ENCODE data around the gene OR51F2. TPM values are rescaled to one million over a fixed set of nuclear protein-coding genes. Genes with fewer than 3 reads are reported as not detected.

The OR51F2 gene
- total and polyA plus RNA-seq, 2 donors (not counting 1 experiment from before 2014, with no cell fraction given) = not detected

DNA sequence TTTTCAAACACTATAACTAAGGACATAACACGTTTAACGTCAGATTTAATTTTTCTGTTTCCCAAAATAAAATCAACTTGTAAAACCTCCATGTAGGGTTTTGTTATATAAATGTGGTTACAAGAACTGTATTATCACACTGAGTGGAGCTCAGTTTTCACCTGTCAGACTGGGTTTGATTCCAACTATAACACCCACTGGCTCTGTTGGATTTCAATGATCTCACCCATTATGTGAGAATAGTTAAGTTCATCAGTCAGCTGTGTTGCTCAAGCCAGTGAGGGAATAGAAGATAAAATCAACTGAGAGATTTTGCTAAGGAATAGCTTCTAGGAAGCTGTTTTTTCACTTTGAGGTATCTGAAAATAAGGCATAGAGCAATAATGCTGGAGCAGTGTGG lies 11.9 kb upstream of the OR51F2 start:
- H3K27me3 ChIP-seq (replicated peaks in 1 of 4; ENCODE audit: control extremely low read depth in 1 of 4, control insufficient read depth in 3 of 4, insufficient read depth in 4 of 4, low read length in 3 of 4) = no peaks in the 10 kb centered on the region
- Mint-ChIP-seq H3K27ac (no peak overlapping the region), H3K4me1 (no peaks in the 10 kb centered on the region), H3K9me3 (ENCODE audit: insufficient read depth) (peaks cover 2% of the 10 kb centered on the region), H3K27me3 (peaks cover 5% of the 10 kb centered on the region), H3K4me3 (no peak overlapping the region)
- ATAC-seq (ENCODE audit: low read depth) = no peak
- H3K4me1 ChIP-seq (ENCODE audit: control insufficient read depth in 2 of 2, insufficient read depth in 2 of 2, low read length in 2 of 2) = no peaks in the 10 kb centered on the region
- no peak overlapping the region for H2AFZ ChIP-seq (ENCODE audit: insufficient read depth, low read depth, low read length, poor library complexity, severe bottlenecking)
- H3K9ac ChIP-seq (ENCODE audit: low read length) = no peak overlapping the region
- CTCF ChIA-PET = no interaction called here
- H3K27ac ChIP-seq (ENCODE audit: low read length in 2 of 2) = no peak overlapping the region
- POLR2A ChIA-PET = no interaction called here
- no peaks in the 10 kb centered on the region for H3K79me2 ChIP-seq (ENCODE audit: control insufficient read depth, insufficient read depth, low read length)
- no peak overlapping the region for H3K4me3 ChIP-seq (ENCODE audit: control extremely low read depth in 1 of 5, extremely low read depth in 1 of 5, insufficient read depth in 1 of 5, low read depth in 2 of 5, low read length in 4 of 5)
- no CpG with 5 or more reads among the region's 2 CpGs for WGBS (ENCODE audit: insufficient coverage)
- no peaks in the 10 kb centered on the region for H3K9me3 ChIP-seq (ENCODE audit: control extremely low read depth in 1 of 3, control insufficient read depth in 2 of 3, insufficient read depth in 1 of 3, low read length in 2 of 3)
- H3K4me2 ChIP-seq (replicated peaks; ENCODE audit: low read depth, low read length, poor library complexity, severe bottlenecking) = no peak overlapping the region
- intact Hi-C loops (cut with micrococcal nuclease) = no loop called here
- no peak for DNase-seq
- TF ChIP-seq, protein P1, sequence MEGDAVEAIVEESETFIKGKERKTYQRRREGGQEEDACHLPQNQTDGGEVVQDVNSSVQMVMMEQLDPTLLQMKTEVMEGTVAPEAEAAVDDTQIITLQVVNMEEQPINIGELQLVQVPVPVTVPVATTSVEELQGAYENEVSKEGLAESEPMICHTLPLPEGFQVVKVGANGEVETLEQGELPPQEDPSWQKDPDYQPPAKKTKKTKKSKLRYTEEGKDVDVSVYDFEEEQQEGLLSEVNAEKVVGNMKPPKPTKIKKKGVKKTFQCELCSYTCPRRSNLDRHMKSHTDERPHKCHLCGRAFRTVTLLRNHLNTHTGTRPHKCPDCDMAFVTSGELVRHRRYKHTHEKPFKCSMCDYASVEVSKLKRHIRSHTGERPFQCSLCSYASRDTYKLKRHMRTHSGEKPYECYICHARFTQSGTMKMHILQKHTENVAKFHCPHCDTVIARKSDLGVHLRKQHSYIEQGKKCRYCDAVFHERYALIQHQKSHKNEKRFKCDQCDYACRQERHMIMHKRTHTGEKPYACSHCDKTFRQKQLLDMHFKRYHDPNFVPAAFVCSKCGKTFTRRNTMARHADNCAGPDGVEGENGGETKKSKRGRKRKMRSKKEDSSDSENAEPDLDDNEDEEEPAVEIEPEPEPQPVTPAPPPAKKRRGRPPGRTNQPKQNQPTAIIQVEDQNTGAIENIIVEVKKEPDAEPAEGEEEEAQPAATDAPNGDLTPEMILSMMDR (IDR thresholded peaks at IDR 0.05) = no peak
- TF ChIP-seq EZH2 (IDR thresholded peaks at IDR 0.05; ENCODE audit: borderline replicate concordance, insufficient read depth, low read depth, low read length, poor library complexity, severe bottlenecking) = no peak
- no peaks in the 10 kb centered on the region for H3K36me3 ChIP-seq (replicated peaks in 1 of 2; ENCODE audit: control extremely low read depth in 1 of 2, control insufficient read depth in 1 of 2, extremely low read depth in 1 of 2, insufficient read depth in 2 of 2, low read length in 1 of 2)
- H4K20me1 ChIP-seq (ENCODE audit: control insufficient read depth, insufficient read depth, low read length, poor library complexity, severe bottlenecking) = no peaks in the 10 kb centered on the region

DNA sequence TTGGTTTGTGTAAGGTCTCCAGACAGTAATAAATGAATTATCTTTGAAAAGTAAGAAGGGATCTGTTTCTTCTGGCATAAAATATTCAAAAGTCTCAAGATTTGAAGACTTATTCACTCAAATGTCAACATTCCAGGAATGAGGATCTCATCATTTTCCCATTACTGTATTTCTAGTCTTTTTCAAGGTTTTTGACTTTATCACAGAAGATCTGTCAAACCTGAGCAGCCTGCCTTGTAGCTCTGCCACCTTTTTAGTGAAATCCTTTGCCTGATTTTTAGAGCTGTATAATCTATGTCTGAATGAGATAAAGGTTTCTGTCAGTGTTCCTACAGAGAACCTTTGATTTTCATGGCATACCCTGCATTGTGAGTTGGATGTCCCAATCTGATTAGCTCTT lies 4.0 kb downstream of the OR51F2 start:
- Histone ChIP-seq H3K4me3 (ENCODE audit: control extremely low read depth in 1 of 5, extremely low read depth in 1 of 5, insufficient read depth in 1 of 5, low read depth in 2 of 5, low read length in 4 of 5) (no peak overlapping the region), H3K4me2 (replicated peaks; ENCODE audit: low read depth, low read length, poor library complexity, severe bottlenecking) (no peak overlapping the region), H3K36me3 (replicated peaks in 1 of 2; ENCODE audit: control extremely low read depth in 1 of 2, control insufficient read depth in 1 of 2, extremely low read depth in 1 of 2, insufficient read depth in 2 of 2, low read length in 1 of 2) (no peaks in the 10 kb centered on the region), H3K9me3 (ENCODE audit: control extremely low read depth in 1 of 3, control insufficient read depth in 2 of 3, insufficient read depth in 1 of 3, low read length in 2 of 3) (no peaks in the 10 kb centered on the region), H3K79me2 (ENCODE audit: control insufficient read depth, insufficient read depth, low read length) (no peaks in the 10 kb centered on the region), H2AFZ (ENCODE audit: insufficient read depth, low read depth, low read length, poor library complexity, severe bottlenecking) (no peak overlapping the region), H4K20me1 (ENCODE audit: control insufficient read depth, insufficient read depth, low read length, poor library complexity, severe bottlenecking) (no peaks in the 10 kb centered on the region), H3K9ac (ENCODE audit: low read length) (no peak overlapping the region), H3K27me3 (replicated peaks in 1 of 4; ENCODE audit: control extremely low read depth in 1 of 4, control insufficient read depth in 3 of 4, insufficient read depth in 4 of 4, low read length in 3 of 4) (no peaks in the 10 kb centered on the region), H3K27ac (ENCODE audit: low read length in 2 of 2) (no peak overlapping the region), H3K4me1 (ENCODE audit: control insufficient read depth in 2 of 2, insufficient read depth in 2 of 2, low read length in 2 of 2) (no peaks in the 10 kb centered on the region)
- CTCF ChIA-PET = no interaction called here
- ATAC-seq (ENCODE audit: low read depth) = no peak
- no peak for DNase-seq
- H3K4me1 Mint-ChIP-seq = no peaks in the 10 kb centered on the region
- no peak for TF ChIP-seq EZH2 (IDR thresholded peaks at IDR 0.05; ENCODE audit: borderline replicate concordance, insufficient read depth, low read depth, low read length, poor library complexity, severe bottlenecking)
- TF ChIP-seq, protein P1 (IDR thresholded peaks at IDR 0.05) = no peak
- peaks cover 14% of the 10 kb centered on the region for H3K27me3 Mint-ChIP-seq
- POLR2A ChIA-PET = no interaction called here
- no peaks in the 10 kb centered on the region for H3K9me3 Mint-ChIP-seq (ENCODE audit: insufficient read depth)
- no peak overlapping the region for H3K4me3 Mint-ChIP-seq
- intact Hi-C loops (cut with micrococcal nuclease) = no loop called here
- H3K27ac Mint-ChIP-seq = no peak overlapping the region

Data from B cell (primary cell).